ENCODE results near the gene TAP1.

Gene TAP1

DNA sequence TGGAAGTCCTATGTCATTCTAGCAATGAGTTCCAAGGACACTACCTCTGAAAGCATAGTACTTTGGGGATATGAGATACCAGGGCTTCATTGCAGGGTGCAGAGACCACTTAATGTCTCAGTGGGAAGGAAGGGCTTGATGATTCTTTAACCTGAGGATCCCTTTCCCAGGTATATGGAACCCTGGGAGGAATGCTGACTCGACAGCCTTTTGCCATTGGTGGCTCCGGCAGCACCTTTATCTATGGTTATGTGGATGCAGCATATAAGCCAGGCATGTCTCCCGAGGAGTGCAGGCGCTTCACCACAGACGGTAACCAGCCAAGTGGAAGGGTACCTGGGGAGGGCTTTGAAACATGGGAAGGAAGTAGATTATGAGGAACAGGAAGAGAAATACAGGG lies 4.7 kb upstream of the TAP1 start:
- no peak for DNase-seq

DNA sequence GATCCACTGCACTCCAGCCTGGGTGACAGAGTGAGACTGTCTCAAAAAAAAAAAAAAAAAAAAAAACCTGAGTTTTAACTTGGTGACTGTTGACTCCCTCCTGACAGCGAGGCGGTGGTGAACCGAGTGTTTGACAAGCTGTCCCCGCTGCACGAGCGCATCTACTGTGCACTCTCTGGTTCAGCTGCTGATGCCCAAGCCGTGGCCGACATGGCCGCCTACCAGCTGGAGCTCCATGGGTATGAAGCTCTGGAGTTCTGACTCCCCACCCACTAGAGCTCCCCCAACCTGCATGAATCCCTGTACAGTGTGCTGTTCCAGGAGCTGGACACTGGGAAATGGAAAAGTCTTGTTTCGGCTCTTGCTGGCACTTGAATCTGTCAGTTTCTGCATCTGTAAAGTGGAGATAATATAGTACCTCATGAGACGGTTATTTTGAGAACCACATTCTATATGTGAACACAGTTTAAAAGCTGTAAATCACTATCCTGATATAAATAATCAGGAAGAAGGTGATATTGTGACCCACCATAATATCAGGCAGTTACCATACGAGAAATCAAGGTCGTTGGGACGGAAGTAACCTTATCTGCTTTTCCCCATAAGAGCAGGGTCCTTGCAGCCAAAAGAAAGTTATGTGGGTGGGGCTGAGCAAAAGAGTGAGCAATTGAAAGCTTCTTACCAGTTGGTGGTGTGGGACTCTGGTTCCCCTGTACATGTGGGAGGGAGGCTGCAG lies 3.8 kb upstream of the TAP1 start:
- no peak for DNase-seq

DNA sequence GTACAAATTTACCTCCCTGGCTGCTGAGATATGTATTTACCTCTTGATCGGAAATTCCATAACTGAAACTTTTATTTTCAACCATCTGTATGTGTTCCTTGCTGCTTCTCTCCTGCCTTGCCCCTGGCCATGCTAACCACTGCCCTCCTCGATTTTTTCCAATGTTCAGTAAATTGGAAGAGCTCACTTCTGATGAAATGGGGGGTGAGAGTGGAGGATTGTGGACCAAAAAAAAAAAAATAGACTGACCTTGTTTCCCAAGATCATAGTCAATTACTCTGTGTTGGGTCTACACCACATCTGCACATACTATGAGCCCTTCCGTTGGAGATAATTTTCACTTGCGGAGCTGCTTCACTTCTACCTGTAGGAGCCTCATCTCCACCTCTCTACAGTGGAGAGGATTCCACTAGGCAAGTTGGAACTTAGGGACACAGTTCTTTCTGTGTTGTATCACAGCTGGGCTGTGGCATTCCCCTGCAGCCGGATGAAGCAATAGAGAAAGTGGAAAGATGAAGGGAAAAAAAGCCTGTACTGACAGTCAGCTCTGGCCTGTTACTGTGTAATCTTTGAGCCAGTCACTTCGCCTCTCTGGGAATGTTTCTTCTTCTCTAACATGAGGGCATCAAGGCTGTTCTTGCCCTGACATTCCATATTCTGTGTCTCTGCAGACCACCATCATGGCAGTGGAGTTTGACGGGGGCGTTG lies 2.1 kb upstream of the TAP1 start:
- DNase-seq: no peak

DNA sequence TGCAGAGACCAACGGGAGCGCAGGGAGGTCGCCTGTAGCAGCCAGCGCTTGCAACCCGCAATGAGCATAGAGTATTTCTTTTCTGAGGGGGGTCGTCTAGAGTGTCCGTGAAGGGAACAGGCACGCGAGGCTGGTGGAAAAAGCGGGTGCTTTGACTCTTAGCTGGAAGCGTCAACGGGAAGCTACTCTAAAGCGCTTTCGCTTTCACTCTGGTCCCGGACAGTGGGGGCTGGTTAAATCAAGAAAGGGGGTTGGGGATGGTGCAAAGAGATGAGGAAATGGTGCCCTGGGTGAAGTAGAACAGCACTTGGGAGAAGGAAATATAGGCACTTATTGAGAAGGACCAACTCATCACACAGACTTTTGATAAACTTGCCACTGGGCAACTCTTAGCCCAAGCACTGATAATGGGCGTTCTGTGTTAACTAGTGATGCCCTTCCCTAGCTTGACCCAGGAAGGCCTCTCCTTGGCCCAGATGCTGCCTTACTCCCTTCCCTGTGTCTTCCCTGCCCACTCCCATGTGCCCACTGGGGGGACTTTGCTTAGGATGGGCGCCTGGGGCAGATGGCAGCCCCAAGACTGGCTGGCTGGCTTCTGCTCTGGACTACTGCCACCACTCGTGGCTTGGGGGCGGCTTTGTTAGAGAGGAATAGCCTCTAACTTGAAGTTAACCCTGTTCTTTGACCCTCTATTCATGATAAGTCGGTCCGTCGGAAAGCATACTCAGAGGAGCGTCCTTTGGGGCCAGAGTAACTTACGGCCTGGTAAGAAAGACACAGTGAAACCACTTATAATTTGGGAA lies 1.1 kb upstream of the TAP1 start:
- peak; percentile 87 for DNase-seq

DNA sequence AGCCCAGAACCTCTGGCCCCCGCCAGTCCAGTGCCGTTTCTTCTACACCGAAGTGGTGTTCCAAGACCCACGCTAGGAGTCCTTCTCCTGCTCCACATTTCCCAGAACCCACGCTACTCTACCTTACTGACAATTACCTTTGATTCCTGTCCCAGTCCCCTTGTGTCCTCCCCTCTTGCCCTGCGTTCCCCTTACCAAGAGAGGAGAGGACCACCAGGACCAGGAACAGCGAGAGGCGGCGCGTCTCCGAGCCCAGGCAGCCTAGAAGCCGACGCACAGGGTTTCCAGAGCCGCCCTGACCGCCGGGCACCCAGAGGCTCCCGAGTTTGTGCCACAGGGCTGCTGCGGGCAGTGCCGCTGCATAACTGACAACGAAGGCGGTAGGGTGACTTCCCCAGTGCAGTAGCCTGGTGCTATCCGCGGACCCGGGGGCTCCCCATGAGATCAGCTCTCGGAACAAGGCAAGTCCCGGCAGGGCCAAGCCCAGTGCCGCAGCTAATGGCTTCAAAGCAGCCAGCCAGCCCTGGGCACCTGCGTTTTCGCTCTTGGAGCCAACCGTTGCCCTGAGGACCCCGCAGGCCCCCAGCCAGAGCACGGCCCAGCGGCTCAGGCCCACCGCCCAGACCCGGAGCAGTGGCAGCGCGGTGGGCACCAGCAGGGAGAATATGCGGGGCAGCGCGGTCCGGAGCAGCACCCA lies 512 bp downstream of the TAP1 start:
- DNase-seq: peak; percentile 87

DNA sequence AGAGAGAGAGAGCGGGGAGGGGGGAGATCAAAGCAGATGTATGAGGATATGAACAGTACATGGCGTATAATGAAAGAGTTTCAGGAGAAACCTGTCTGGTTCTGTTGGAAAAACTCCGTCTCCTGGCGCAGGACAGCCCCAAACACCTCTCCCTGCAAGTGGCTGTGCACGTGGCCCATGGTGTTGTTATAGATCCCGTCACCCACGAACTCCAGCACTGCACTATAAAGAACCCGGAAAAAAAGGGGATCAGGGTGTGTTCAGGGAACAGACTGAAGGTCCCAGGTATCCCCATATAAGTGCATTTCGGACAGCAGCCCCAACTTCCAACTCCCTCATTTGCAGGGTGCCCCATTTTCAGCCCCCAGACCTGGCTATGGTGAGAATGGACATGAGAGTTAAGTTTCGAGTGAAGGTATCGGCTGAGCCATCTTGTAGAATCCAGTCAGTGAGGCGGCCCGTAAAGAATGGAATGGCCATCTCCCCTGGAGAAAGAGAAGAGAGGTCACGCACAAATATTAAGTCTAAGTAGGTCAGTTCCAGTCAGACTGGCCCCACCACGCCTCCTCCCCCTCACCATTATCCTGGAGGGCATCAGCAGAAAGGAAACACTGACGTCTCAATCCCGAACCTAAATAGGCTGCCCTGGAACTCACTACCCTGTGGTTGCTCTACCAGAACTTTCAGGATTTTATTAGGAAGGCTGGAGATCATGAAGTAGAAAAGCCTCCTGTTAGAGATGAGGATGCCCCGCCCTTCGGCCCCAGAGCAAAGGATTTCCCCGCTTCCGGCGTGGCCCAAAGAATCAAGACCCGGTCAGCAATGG lies 1.3 kb downstream of the TAP1 start:
- DNase-seq: peak; percentile 82

DNA sequence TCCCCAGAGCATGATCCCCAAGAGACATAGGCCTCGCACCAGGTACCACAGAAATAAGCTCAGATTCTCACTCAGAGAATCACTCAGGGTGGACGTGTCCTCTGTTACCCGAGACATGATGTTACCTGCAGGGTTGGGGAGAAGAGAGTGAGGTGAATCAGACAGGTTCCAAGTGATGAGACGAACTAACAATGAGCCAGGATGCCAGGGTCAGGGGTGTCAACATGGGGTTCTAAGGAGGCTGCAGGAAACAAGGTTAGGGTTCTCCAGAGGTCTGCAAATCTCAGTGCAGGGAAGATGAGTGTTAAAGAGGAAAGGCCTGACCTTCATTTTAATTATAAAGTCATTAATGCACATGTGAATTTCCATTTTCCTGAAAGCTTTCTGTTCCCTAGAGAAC lies 2.5 kb downstream of the TAP1 start:
- DNase-seq: no peak

DNA sequence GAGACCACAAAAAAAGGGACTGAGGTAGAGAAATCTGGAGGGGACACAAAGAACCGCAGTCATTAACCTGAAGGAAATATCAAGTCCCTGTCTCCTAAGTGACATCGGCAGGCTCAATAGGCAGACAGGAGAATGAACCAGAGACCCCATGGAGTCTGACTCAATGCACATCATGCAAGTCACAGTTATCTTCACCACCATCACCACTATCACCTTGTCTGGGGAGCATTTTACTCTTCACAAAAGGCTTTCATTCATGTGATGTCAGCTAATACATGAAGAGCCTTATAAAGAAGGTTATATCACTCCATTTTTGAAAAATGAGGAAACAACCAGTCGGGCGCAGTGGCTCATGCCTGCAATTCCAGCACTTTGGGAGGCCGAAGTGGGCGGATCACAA lies 4.4 kb downstream of the TAP1 start:
- DNase-seq: no peak

DNA sequence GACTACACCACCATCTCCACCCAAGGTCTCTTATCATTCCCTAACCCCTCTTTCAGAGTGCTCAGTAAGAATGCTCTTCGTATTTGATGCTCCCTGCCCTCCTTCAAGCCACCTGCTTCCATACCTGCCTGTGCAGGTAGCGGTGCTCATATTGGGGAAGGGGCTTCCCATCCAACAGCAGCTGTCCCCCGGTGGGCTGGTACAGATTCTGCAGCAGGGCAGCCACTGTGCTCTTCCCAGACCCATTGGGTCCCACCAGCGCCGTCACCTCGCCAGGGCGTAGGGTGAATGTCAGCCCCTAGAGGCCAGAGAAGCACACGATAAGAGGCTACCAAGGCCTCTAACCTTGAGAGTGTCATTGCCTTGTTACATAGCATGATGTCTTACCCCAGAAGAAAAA lies 5.7 kb downstream of the TAP1 start:
- no peak for DNase-seq

DNA sequence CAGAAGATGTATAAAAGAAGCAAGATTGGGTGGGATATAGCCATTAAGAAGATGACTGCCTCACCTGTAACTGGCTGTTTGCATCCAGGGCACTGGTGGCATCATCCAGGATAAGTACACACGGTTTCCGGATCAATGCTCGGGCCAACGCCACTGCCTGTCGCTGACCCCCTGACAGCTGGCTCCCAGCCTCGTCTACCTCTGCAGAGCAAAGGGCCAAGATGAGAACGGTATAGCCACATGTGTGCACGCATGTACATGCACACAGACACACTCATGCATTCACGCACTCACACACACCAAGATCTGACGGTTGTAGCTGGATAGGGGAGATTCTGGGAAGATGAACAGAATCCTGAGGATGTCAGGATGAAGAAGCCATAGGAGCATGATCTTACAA lies 6.5 kb downstream of the TAP1 start:
- no peak for DNase-seq

DNA sequence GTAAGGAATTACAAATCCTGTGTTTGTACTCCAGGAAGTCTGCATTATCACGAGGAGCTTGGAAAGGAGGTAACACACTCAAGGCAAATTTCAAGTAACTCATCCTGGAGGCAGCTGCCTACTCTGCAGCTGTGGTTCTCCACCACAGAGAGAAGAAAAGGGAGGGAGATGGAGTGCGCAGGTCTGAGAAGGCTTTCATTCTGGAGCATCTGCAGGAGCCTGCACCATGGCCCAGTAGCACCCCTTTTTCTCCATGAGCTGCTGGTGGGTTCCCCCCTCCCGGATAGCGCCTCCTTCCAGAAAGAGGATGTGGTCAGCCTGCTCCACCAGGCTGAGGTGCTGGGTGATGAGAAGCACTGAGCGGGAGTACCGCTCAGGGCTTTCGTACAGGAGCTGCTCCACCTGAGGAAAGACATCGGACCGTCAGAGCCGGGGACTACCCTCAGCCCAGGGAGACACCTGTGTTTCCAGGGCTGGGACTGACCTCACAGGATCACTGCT lies 8.1 kb downstream of the TAP1 start:
- peak; percentile 78 for DNase-seq

DNA sequence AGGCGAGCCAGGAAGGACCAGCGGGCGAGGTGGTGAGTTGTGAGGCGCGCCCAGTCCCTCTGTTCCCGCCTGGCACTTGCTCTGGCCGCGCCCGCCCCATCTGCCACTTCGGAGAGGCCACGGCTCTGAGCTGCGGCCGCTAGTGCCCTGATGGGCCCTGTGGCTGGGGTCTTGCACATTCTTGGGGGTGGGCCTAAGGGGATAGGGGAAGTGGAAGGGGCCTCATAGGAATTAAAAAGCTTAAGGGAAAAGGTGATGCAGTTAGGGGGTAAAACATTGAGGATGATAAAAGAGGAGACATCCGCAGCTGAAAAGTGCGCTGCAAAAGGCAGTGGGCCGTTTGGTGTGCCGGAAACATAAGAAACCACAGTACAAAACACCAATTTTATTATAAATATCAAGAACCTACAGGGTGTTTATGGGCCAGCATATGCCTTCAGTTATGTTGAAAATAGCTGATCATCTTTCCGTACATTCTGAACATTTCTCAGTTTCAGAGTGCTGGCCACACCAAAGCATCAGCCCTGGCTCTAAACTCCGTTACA lies 8.6 kb downstream of the TAP1 start:
- no peak for DNase-seq

DNA sequence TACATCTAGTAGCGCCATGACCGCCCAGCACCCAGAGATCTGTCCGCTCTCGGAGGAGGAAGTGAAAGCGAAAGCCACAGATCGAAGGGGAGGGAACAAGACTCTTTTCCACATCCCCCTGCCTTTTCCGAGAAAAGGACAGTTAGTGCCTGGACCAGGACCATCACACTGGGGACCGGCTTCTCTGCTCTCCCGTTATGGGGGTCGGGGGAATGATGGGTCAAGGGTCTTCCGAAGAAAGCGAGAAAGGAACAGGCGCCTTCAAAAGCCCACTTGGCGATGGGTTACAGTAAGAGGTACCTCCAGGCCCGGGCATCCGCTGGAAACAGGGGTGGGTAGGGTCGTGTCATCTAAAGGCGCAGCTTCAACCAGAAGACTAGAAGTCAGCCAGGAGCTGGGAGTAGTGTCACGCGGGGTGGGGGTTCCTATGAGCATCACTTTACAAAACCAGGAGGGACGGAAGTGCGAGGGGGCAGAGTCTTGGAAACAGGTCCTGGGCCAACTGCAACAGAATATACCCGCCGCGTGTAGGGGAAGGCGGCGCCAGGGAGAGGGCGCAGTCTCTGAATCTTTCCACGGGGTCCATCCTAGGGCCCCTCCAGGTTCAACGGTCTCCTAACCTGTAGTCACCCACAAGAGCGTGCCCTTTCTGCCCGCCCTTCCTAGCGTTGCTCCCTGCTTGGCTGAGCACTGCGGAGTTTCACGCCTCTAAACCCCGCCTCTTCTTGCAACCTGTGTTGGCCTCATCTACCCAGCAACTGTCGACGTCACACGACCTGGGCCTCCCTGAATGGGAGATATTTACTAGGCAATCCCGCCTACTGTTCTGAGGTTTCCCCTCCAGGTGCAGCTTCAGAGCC lies 9.3 kb downstream of the TAP1 start, which contains the start of gene PSMB8:
Gene PSMB8 (minus strand): TSS at position 69 of the 860 bp plus-strand sequence. CDS start 51 bp downstream, at position 18.
- peak; percentile 99 for DNase-seq

DNA sequence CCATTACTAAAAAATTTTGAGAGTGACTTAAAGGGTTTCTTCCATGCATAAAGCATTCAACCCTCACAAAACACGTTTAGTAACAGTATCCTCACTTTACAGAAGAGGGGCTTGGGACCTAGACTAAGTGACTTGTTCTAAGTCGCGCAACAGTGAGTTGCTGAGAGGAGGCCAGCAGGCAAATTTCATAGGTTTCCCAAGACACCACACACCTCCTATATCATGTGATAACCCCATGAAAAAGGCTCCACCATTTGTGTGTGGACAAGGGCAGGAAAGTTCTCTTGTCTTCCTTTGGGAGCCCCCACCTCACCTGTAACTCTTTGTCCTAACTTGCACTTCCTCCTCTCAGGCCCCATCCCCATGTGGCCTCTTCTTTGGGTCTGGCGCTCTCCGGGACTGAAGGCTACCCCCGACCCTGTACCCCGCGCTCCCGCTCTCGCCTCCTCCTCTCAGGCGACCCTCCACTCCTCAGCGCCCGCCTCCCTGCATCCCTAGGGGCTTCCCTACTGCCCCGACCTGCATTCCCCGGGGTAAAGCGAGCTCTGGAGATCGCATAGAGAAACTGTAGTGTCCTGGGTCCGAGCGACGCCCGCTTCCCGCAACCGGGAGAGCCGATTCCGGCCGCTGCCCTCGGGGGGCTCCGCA lies 10.0 kb downstream of the TAP1 start:
- DNase-seq: no peak

DNA sequence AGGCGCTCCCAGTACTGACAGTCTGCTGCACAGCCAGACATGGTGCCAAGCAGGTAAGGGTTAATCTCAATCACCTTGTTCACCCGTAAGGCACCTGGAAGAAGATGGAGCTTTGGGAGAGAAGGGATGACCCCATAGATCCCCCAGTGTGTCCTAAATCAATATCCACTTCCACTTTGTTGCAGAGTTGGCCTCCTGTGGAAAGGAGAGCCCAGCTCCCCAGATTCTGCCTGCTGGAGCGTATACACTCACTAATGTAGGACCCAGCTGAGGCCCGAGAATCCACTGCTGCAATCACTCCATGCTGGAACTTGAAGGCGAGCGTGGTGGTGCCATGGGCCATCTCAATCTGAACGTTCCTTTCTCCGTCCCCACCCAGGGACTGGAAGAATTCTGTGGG lies 10.8 kb downstream of the TAP1 start:
- DNase-seq: no peak

DNA sequence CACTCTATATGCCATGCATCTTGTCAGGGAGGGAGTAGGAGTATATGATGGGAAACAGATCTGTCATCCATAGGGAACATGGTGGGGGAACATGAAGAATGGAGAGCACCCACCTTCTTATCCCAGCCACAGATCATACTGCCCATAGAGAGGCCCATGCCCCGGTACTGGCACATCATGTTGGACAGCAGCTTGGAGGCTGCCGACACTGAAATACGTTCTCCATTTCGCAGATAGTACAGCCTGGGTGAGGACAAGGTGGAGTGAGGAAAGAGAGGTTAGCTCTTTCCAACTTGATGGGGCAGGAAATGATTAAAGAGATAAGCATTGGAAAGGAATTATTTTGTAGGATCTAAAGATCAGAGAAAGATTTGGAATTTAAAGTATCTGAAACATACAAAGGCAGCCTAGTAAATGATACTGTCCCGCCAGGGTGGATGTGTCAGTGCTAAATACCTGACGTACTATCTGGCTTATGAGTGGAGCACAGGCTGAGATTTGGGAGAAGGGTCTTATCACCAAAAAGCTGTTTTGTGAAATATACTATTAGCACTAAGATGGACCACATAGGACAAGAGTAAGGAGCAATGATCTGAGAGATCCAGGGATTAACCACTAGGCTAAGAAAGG lies 11.4 kb downstream of the TAP1 start:
- no peak for DNase-seq

DNA sequence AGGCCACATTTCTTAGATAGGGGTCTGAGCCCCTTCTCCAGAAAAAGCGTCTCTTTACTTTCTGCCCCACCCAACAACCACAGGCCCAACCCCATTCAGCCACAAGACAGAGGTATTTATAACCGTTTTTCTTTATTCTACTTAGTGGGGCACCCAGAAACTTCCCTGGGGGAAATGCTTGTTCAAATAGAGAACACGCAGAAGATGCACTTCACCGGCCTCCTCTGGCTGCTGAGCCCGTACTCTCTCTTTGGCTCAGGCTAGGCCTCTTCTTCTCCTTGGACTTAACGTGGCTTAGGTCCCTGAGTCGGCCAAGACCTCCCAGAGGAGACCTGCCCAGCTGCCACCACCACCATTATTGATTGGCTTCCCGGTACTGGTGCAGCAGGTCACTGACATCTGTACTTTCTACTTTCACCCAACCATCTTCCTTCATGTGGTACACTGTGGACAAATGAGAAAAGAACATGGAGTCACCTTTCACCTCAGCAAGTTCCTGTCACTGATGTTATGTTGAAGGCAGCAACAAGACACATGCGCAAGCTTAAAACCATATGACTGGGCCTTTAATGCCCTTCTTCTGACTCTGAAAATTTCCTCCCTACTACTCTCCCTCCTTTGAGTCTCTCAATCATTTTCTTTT lies 12.8 kb downstream of the TAP1 start:
- no peak for DNase-seq

DNA sequence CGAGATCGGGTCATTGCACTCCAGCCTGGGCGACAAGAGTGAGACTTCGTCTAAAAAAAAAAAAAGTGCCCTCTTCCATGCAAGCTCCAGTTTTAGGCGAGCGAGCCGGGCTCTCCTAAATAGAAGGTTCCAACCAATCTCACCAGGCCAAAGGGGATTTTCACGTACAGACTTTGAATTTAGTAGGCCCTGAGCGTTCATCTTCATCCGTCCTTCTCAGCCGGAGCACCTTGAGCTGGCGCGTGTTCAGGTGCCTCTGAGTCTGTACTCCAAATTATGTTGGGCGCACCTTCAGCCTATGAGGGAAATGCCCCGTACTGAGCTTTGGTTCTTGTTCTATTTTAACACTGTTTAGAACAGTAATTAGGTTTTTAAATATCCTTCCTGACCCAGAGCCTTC lies 14.1 kb downstream of the TAP1 start:
- DNase-seq: no peak
